Stimulated activated naive CD4-positive, alpha-beta T cell treated with Interleukin-2 at 50 U/mL for 16 hours (primary cell): ENCODE measurements around the gene CTIF.

Experiments used
- DNase-seq: peaks from one replicate; lab custom pipeline; 2025; lab: John Stamatoyannopoulos, UW

CTIF gene

DNA sequence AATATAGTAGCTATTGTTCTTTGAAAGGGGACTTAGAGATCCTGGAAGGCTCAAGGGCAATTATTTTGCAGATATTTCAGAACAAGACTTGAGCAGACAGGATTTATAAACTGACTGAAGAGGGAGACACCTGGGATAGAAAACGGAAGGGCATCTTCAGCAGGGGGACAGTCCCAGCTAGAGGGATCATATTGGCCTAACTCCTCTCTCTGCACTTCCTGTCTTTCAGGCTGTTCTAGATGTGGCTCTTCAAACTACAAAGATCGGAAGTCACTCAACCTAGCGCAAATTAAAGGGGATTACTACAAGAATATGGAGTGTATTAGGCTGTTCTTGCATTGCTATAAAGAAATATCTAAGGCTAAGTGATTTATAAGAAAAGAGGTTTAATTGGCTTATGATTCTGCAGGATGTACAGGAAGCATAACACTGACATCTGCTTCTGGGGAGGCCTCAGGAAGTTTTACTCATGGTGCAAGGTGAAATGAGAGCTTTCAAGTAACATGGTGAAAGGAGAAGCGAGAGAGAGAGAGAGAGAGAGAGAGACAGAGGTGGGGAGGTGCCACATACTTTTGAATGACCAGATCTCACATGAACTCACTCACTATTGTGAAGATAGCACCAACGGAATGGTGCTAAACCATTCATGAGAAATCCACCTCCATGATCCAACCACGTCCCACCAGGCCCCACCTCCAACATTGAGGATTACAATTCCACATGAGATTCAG, 5.3 kb upstream of the CTIF start:
- DNase-seq: no peak

DNA sequence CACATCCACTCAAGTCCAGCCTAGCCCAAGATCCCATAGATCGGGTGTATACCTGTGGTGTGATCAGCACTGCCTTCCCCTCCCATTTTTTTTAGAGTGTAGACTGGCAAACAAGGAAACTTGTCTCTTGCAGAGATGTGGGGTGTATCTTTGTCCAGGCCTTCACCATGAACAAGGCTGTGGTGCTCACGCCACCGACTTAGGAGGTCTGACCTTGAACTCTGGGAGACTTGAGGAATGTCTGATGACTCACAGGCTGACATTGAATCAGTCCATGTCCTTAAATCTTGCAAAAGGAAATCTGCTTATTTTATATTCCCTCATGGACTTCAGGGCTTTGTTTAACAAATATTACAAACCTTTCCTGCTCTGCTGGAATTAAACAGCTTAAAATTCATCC, 4.5 kb upstream of the CTIF start:
- no peak for DNase-seq

DNA sequence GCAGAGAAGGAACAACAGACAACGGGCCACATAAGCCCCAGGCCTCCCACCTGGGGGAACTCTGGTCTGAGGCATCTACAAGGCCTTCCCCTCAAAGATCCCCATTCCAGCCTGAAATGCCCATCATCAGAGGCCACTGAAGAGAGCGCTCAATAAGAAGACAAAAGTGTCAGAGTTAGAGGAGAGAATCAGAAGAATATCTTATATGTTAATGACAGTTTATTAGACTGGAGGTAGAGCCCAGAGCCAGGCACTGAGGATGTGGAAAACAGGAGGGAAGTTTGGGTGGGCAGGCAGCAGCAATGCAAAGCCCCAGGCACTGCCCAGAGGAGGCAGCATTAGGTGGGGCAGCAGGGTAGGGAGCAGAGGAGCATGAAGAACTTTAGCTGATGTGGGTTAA, 2.9 kb upstream of the CTIF start:
- DNase-seq: no peak

DNA sequence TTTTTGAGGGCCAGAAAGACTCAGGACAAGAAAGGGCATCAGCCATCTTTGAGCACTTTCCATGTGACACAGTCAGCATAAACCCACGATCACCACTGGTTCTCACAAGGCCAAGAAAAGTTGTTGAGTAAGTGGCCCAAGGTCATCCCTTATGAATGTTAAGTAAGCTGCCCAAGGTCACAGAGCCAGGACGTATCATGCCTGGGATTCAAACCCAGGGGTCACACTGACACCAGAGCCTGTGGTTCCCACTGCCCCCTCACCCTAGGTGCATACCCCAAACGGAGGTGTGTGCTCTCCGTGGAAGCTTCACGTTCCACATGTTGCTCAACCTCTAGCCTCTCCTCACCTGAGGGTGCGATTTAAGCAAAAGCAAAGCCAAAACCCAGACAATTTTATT, 2.3 kb upstream of the CTIF start:
- no peak for DNase-seq

DNA sequence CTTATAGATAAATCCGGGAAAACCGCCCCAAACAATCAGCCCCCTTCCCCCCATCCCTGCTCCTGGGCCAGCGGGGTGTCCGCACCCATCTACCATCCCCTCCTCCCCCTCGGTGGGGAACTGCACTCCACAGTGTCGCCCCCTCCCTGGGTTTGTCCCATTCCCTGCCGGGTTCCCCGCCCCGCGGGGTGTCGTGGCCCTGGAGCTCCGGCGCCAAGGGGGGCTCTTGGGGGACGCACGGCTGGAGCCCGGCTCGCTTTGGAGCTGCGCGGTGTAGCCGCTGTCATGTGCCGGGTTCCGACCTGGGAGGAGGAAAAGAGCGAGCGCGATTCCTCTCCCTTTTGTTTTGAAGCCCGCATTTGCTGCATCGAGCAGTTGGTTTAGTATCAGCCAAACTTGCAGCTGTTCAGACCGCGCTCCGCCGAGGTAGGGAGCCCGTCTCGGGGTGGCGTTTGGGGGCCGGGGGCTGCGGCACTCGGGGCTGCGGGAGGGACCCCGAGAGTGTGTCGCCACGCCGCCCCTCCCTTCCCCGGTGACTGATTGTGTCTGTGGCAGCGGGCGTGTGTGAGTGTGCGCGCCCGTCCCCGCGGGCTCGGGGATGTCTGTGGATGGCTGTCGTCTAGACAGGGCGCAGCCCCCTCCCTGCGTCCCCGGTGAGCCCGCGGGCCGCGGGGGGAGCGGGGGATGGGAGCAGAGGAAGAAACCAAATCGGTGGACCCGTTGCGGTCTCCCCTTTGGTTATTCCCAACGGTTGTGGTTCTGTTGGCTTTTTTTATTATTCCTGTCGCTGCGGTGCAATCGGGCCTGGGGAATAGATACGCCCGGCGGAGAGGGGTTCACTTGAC, 797 bp downstream of the CTIF start:
- peak; percentile 31 for DNase-seq

DNA sequence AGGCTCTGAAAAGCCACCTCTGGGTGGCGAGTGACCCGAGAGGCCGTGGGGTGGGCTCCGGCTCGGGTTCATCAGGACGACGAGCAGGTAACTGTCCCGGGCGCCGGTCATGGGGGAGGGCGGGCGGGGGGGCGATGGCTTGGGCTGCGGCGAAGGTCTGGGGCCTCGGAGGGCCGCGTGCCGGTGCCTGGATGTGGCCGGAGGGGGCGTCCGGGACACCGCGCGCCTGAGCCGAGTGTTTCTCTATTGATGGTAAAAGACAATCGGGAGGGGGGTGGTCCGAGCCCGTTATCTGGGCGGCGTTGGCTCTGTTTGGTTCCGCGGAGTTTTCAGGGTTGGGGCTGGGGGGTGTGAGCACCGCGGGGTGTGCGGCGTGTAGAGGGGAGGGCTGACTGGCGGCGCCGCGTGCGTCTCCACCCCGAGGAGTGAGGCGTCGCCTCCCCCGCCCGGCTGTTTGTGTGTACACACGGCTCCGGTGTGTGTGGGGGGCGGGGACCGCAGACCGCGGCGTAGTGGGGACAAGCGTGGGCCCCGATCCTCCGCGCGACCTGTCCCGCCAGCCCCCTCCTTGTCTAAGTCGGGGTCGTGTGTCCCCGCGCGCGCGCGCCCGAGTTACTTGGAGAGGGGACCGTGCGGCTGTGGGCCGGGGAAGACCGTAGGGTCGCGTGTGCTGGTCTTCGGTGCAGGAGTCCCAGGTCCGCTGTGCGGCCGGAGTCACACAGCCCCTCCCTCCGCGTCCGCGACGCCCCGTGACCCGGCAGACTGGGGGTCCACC, 1.6 kb downstream of the CTIF start:
- DNase-seq: peak; percentile 44

DNA sequence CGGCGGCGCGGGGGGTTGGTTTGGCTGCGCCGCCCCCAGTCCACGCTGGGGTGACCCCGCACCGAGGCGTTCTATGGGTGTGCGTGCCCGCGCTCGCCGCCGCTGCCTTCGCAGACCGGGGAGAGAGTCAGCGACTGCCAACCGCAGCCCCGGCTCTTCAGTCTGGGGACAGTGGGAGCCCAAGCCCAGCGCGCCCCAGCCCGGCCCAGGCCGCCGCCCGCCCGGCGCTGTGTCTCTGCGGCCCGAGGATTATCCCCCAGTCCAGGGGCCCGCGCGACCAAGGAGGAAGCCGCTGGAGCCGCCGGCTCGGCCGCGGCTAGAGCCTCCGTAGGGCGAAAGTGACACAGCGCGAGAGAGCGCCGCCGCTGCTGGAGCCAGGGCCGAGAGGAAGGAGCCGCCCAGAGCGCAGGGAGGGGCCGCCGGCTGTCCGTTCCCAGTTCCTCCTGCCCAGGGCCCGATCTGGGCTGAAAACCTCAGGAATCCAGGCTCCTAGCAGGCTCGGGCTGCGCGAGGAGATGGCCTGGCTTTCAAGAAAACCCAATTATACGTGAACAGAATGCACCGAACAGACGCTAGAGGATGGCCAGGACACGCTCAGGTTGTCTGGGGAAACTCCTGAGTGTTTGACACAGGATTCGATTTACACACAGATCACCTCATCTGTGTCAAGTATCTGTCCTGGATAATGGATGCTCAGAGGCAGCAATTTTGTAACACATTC, 2.4 kb downstream of the CTIF start:
- DNase-seq: peak; percentile 5

DNA sequence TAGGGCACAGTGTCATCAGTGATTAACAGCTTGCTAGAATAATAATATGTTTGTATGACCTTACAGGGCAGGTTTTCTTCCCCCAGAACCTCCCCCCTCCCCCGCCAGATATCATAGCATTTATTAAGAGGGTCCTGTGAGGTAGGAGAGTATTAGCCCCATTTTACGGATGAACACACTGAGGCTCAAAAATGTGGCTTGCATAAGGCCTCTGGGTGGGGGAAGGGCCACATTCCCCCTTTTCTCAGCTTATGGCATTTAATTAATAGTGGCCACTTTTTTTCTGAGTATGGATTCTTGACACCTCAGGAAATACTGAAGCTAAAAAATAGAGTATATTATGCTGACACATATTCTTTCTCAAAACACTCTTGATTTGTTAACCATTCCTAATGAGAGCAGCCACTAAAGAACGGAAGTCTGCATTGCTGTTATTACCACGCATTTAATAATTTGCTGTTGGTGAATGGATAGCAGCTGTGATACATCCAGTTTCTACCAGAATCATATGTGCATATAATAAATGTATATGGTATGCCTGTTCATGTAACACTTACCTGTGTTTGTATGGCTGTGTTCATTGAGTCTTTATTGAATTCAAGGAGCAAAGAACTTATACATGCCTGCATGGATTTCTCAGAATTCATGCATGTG, 3.0 kb downstream of the CTIF start:
- no peak for DNase-seq

DNA sequence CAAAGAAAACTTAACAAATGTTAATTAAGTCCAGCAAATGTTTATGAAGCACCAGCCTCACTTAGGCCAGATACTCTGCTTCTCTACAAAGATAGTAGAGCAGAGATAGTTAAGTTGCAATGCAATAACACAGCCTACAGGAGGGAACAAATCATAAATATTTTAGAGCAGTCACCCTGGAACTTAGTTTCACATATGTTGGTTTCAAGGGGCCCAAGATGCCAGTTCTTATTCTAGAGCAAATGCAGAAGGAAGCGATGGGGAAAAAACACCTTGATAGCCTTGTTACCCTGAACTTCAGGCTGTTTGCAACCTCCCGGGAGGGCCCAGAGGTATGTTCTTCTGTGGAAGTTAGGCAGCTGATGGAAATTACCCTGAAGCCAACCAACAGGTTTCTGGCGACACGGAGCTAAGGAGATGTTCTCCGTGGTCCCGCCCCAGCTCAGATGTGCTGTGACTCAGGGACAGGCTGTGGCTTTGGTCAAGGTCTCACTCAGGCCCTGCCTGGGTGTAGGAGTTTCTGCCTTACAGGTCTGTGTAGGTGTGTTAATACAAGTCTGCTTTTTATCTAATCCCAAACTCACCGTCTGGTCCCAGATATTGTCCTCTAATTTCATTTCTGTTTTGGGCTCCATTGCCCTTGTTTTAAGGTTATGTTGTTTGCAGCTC, 3.8 kb downstream of the CTIF start:
- no peak for DNase-seq

DNA sequence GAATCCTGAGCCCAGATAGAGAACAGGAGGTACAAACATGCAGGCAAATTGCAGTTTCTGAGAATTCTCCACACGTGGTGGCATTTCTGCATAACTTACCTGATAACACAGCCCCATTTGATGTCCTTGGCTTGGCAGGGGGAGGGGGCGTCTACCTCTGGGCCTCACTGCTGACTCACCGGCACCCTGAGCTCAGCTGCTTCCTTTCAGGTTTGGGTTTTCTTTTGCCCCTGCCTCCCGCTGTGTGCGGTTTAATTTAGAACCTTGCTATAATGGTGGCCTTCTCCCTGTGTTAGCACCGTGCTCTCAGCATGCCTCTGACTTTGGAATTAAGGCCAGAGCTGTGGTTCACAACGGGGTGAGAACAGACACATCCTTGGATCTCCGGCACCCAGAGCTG, 4.4 kb downstream of the CTIF start:
- peak; percentile 25 for DNase-seq

DNA sequence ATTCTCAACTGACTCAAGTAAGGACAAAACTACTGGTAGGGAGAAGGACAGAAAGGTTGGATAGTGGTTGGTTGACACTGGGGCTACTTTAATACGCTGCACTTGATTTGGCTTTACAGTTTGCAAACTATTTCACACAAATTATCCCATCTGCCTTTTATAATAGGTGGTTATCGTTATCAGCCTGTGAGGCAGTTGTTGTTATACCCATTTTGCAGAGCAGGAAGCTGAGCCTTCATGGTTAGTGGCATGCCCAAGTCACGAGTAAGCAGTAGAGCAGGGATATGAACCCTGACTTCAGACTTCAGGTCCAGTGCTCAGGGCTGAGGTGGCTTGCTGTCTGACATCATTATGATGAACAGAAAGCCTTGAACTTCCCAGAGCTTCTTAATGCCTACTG, 5.3 kb downstream of the CTIF start:
- DNase-seq: no peak

DNA sequence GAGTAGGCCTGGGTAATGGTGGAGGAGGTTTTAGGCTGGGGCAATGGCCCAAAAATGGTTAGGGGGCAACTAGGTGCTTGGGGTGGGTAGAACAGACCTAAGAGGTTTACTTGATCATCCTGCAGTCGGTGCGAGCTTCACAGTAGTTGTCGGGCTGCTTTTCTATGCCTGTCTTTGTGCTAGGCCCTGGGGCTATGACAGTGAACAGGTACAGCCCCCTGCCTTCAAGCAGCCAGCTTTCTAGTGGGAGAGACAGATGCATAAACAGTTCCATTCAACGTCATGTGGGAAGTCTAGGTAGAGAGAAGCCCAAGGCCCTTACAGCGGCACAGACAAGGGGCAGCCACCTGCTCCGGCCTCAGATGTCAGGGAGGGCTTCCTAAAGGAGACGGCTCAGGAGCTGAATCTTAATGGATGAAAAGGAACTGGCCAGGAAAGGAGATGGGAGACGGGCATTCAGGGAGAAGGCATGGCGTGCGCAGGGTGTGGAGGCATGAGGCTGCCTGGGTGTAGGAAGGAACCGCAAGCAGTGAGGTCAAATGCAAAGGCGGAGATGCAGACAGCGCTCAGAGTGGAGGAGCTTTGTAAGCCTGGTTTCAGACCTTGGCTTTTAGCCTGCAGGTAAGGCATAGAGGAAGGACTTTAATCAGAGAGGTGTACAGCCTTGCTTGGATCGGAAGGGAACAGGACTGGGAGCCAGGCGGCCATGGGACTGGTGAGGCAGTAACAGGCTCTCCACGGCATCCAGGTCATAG, 6.0 kb downstream of the CTIF start:
- no peak for DNase-seq

DNA sequence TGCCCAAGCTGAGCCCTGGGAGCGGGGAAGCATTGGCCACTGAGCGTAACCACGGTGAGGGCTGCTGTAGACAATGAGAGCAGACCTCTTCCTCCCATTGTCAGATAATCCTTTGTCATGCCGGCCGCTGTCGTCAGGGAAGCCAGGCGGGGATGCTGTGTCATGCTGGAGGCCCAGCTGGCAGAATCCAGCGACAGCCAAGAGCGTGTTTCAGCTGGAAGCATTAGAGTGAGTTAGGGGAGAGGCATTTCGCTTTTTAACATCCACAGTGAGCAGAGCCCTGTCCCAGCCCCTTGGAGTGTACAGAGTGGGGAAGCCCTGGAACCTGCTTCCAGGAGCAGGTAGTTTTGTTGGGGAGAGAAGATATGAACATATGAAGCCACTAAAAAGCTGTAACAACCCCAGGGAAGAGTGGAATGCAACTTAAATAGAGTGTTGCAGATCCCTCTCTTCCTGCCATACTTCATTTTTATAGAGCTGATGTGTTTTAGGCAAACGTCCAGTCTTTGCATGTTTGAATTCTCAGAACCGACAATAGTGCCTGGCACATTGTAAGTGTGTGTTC, 7.0 kb downstream of the CTIF start:
- DNase-seq: no peak

DNA sequence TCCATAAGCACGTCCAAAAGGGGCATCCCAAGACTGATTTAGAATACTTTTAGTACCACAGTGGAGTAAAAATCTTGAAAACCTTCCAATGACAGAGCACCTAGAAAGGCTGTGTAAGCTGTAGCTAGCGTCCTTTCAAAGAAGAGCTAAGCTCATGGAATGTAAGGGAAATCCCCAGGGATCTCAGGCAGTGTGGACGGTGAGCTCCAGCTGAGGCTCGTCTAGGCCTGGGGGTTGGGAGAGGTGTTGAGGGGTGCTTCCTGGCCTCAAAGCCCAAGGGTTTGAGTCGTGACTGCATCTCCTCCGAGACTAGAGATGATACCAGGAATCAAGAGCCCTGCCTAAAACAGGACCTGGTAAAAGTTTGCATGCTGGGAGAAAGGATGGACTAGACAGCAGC, 7.6 kb downstream of the CTIF start:
- DNase-seq: no peak

DNA sequence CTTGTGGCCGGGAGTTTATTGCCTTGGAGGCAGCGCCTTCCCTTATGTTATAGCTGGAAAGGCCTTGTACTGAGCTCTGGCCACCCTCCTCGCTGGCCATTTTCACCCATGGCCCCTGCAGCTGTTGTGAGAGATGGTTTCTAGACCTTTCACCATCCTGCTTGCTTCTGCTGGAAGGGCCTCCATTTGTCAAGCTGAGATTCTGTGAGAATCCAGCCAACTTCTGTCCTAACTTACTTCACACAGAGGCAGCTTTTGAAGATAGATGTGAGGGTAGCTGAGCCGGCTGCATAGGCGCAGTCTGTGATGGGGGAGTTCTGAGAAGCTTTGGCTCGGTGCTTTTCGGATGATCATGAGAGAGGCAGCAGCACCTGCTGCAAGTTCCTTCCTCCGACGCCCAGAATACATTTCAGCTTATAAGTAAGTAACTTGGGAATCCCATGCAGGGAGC, 8.7 kb downstream of the CTIF start:
- DNase-seq: no peak

DNA sequence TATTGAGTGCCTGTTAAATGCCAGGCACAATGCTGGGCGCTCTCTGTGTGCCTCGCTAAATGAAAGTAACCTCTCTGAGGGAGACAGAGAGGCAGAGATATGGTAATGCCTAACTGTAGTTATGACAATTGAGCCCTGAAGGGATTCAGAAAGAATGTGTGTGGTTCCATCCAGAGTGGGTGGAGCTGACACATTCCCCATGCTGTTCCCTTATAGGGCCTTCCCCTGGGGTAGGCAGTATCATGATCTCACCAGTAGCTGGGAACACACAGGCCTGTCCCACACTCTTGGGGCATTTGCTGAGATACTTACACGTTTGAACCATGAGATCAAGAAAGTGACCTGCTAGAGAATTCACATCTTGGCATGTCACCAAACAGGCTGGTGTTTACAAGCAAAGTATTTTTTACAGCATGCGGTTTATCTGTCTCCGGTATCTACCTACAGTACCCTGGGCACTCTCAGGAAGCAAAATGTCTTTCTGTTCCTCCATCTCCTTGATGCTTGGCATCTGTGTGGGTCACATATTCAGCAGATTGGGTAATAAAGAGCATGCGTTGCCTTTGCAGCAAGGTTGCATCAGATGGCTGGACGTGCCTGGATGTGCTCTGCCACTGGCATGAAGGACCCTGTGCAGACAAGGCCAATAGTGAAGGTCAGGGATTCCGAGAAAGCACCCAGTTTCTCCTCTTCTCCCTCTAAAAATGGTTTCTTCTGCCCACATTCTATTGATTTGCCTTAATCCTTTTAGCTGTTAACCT, 9.4 kb downstream of the CTIF start:
- DNase-seq: no peak

DNA sequence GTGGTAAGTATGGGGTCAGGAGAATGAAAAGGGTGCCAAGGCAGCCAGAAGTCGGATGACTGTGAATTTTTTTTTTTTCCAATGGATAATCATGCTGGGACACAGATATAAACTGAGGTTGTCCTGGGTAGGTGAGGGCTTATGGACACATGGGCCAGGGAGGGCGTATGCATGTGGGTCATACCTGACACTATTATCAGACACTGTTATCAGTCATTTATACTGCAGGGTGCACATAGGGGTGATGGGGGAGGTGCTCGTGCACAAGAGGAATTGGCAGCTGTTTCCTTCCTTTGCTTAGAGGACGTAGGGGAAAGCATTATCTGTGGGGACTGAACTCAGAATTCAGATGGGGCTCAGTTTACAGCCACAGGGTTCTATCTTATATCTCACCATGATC, 10.1 kb downstream of the CTIF start:
- no peak for DNase-seq

DNA sequence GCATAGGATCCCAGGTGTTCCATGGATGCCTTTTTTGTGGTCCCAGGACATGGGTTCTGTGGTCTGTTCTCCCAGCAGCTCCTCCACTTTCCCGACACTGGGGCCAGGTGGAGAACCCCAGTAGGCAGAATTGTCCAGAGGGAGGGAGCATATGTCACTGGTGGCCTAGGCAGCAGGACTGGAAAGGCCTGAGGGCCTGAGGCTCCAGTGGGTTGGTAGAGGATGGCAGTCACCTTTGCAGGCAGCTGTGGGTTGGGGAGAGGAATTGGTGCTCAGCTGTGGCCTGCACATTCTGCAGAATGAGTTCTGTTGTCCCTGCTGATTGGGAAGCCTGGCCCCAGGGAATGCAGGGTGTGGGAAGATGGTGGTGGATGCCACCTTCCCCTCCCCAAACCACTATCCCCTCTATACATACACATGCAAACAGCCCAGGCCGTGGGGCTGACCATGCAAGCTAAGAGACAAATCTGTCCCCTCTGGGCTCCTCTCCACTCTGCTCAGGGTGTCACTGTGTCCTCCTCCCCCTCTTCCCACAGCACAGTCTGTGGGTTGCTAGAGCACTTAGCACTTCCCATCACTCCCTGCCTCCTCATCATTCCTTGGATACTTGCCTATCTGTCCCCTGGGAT, 11.4 kb downstream of the CTIF start:
- no peak for DNase-seq

DNA sequence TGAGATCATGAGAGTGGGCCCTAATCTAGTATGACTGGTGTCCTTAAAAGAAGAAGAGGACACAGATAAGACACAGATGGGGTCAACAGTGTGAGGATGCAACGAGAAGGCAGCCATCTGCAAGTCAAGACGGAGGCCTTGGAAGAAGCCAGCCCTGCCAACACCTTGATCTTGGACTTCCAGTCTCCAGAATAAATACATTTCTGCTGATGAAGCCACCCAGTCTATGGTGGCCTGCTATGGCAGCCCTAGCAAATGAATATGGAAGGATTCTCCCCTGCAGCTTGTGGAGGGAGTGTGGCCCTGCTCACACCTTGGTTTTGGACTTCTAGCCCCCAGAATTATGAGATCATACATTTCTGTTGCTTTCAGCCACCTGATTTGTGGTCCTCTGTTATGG, 12.3 kb downstream of the CTIF start:
- DNase-seq: no peak
